Activated CD4-positive, alpha-beta T cell treated with anti-CD3 and anti-CD28 coated beads, Interleukin-2, amount 50 U/mL, for 48 hours (primary cell): ENCODE measurements around the gene SMNDC1.
A peak's percentile ranks its signal among the peaks of the same experiment; 100 is the strongest.
"Not testable (repeated sequence)": the region's sequence is repeated elsewhere in the genome, so short reads cannot be mapped to it uniquely, and the experiment has no call there.

Experiments used
- DNase-seq, 2 experiments: peaks; one replicate each; pipeline ENCODE4 v3.0.0-alpha.2; 2020

SMNDC1 gene

GRCh38 chr10:110278562-110279406 is 25.9 kb downstream of the SMNDC1 start:
- DNase-seq, result no peak

- no peak for DNase-seq
Measured at GRCh38 chr10:110277591-110277990, 27.1 kb downstream of the SMNDC1 start.

- DNase-seq, result no peak
Measured at GRCh38 chr10:110276603-110277002, 28.1 kb downstream of the SMNDC1 start.

GRCh38 chr10:110275128-110275729 is 29.5 kb downstream of the SMNDC1 start:
- no peak for DNase-seq

- no peak for DNase-seq
Measured at GRCh38 chr10:110274647-110275046, 30.1 kb downstream of the SMNDC1 start.

- no peak for DNase-seq
Measured at GRCh38 chr10:110274072-110274627, 30.6 kb downstream of the SMNDC1 start.

GRCh38 chr10:110273474-110273873 is 31.2 kb downstream of the SMNDC1 start:
- peak; percentile 24 to 36 for DNase-seq

GRCh38 chr10:110272995-110273394 is 31.7 kb downstream of the SMNDC1 start:
- DNase-seq, result not testable (repeated sequence)

GRCh38 chr10:110269374-110270318 is 35.1 kb downstream of the SMNDC1 start:
- no peak for DNase-seq

- no peak for DNase-seq
Measured at GRCh38 chr10:110268971-110269370, 35.7 kb downstream of the SMNDC1 start.

- no peak for DNase-seq
Measured at GRCh38 chr10:110268442-110268841, 36.3 kb downstream of the SMNDC1 start.

GRCh38 chr10:110267276-110267675 is 37.4 kb downstream of the SMNDC1 start:
- no peak for DNase-seq

GRCh38 chr10:110265573-110266193 is 39.0 kb downstream of the SMNDC1 start:
- DNase-seq, result no peak

- DNase-seq, result no peak
Measured at GRCh38 chr10:110263164-110263563, 41.6 kb downstream of the SMNDC1 start.

- DNase-seq, result no peak
Measured at GRCh38 chr10:110260746-110261477, 43.8 kb downstream of the SMNDC1 start.

- no peak for DNase-seq
Measured at GRCh38 chr10:110259317-110259716, 45.4 kb downstream of the SMNDC1 start.

GRCh38 chr10:110258542-110258941 is 46.2 kb downstream of the SMNDC1 start:
- DNase-seq, result no peak

GRCh38 chr10:110254467-110254866 is 50.3 kb downstream of the SMNDC1 start:
- no peak for DNase-seq

- no peak for DNase-seq
Measured at GRCh38 chr10:110252151-110252550, 52.6 kb downstream of the SMNDC1 start.

- DNase-seq, result not testable (repeated sequence)
Measured at GRCh38 chr10:110251392-110251791, 53.3 kb downstream of the SMNDC1 start.

GRCh38 chr10:110249489-110249888 is 55.2 kb downstream of the SMNDC1 start:
- DNase-seq, result not testable (repeated sequence)

GRCh38 chr10:110247833-110248232 is 56.9 kb downstream of the SMNDC1 start:
- DNase-seq, result not testable (repeated sequence)
